HCT116 (cell line): ENCODE results near the gene EXOC6B.

Experiments used
- CEBPB ChIP-seq: IDR thresholded peaks from 2 replicates; pipeline ENCODE4 v1.6.1; 2012; ENCODE audit warnings: low read depth
- EZH2 ChIP-seq: fragments of 200-600 bp; sonication (generic); IDR thresholded peaks from 2 replicates; pipeline ENCODE4 v1.6.1; 2017; ENCODE audit warnings: antibody characterized with exemption, mixed run types
- POLR2A ChIP-seq: IDR thresholded peaks from 2 replicates; pipeline ENCODE4 v1.7.0; 2011; ENCODE audit warnings: borderline replicate concordance; ENCODE audit not compliant: insufficient read depth, insufficient read length; ENCODE audit errors: extremely low read depth
- YY1 ChIP-seq: IDR thresholded peaks from 2 replicates; pipeline ENCODE4 v1.6.1; 2011; ENCODE audit warnings: low read length, low read depth, moderate library complexity, mild to moderate bottlenecking; ENCODE audit not compliant: insufficient replicate concordance; ENCODE audit errors: extremely low read depth
- ZBTB33 ChIP-seq: IDR thresholded peaks from 2 replicates; pipeline ENCODE4 v1.6.1; 2011; ENCODE audit warnings: mild to moderate bottlenecking, low read length, moderate library complexity; ENCODE audit not compliant: insufficient replicate concordance; ENCODE audit errors: extremely low read depth
- TF ChIP-seq, protein P1 (sequence below), 3 experiments: fragments of 200-600 bp in 1 of 3; sonication (generic) in 1 of 3; IDR thresholded peaks in 2 of 3; conservative IDR thresholded peaks in 1 of 3; 2 replicates each; pipeline ENCODE4 v1.5.1; 2012 to 2017; ENCODE audit warnings: low read depth in 2 of 3, low read length in 2 of 3, antibody characterized with exemption in 1 of 3, borderline replicate concordance in 1 of 3, control low read depth in 1 of 3, mild to moderate bottlenecking in 1 of 3, mixed read lengths in 1 of 3, mixed run types in 1 of 3, moderate library complexity in 1 of 3; ENCODE audit not compliant: insufficient read depth in 1 of 3
- TF ChIP-seq, protein P2 (sequence below): IDR thresholded peaks from 2 replicates; pipeline ENCODE4 v1.6.1; 2012

DNA sequence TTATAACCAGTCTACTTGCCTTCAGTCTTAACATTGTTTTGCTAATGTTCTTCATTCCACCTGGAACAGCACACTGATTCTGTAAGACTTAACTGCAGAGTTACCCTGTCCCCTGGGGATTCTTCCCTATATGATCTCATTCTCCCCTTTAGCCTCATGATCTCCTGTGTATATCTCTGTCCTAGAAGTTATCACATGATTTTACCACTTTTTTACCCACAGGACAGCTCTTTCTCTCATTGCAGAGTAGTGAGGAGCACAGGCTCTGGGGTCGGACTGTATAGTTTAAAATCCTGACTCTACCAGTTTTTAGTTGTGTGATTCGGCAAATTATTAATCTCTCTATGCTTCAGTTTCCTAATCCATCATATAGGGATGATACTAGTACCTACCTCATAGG, 14.2 kb upstream of the EXOC6B start:
- TF ChIP-seq, protein P1, sequence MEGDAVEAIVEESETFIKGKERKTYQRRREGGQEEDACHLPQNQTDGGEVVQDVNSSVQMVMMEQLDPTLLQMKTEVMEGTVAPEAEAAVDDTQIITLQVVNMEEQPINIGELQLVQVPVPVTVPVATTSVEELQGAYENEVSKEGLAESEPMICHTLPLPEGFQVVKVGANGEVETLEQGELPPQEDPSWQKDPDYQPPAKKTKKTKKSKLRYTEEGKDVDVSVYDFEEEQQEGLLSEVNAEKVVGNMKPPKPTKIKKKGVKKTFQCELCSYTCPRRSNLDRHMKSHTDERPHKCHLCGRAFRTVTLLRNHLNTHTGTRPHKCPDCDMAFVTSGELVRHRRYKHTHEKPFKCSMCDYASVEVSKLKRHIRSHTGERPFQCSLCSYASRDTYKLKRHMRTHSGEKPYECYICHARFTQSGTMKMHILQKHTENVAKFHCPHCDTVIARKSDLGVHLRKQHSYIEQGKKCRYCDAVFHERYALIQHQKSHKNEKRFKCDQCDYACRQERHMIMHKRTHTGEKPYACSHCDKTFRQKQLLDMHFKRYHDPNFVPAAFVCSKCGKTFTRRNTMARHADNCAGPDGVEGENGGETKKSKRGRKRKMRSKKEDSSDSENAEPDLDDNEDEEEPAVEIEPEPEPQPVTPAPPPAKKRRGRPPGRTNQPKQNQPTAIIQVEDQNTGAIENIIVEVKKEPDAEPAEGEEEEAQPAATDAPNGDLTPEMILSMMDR (IDR thresholded peaks at IDR 0.05 in 2 of 3, conservative IDR thresholded peaks at IDR 0.05 in 1 of 3; ENCODE audit: borderline replicate concordance in 1 of 3, insufficient read depth in 1 of 3, low read depth in 2 of 3, low read length in 2 of 3) = no peak
- TF ChIP-seq CEBPB (no peak), YY1 (no peak), POLR2A (no peak), ZBTB33 (no peak), EZH2 (no peak)
- TF ChIP-seq, protein P2, sequence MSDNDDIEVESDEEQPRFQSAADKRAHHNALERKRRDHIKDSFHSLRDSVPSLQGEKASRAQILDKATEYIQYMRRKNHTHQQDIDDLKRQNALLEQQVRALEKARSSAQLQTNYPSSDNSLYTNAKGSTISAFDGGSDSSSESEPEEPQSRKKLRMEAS = no peak
